ENCODE data around the gene MLF2. TPM values are rescaled to one million over a fixed set of nuclear protein-coding genes. Genes with fewer than 3 reads are reported as not detected.

The MLF2 gene
- total and polyA plus RNA-seq, 8 donors, result 142 to 182 (median 162) TPM

DNA sequence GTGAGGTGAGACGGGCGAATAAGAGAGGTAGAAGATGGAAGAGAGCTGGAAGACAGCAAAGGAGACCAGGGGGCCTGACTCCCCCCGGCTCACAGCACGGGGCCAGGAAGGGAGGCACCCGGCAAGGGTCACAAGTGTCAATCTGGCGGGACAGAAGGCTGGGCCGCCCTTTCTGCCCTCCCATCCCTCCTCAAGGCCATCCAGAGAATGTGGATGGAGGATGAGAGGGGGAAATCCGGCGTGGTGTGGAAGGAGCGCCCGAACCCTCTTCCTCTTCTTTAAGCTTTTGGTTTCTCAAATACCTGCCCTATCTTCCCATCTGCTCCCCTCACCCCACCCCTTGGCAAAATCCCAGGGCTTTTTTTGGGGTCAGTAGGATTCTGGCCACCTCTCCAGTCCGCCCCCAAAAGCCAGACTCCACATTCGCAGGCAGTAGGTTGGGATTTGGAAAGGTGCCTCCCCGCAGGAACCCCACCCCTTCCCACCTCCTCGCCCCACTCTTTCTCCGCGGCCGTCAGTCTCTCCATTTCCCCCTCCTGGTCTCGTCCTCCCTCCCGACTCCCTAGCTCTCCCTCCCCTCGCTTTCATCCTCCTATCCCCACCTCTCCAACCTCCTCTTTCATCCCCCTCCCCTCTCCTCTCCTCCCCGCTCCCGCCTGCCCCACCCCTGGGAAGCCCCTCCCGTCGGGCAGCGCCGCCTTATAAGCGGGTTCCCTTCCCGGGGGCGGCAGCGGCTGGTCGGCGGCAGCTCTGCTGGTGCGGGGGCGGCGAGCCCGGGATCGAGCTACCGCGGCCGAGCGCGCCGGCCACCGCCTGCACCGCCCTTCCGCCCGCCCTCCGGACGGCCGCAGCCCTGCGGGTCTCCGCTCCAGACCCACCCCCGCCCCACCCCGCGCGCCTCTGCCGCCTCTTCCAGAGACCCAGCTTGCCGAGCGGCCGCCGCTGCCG lies 13.0 kb upstream of the MLF2 start, which contains the start of gene PTMS:
TSS of gene PTMS (plus strand) at position 730 of the 948 bp plus-strand sequence. CDS start 343 bp downstream, outside the sequence.
- Histone ChIP-seq H3K27me3 (peaks cover 0 to 43% of the 10 kb centered on the region in 2 donors), H3K4me3 (peak within 1 kb of the TSS; percentile 79 to 83), H3K4me1 (peaks cover 28 to 65% of the 10 kb centered on the region in 2 donors), H3K9me3 (no peaks in the 10 kb centered on the region), H3K36me3 (peaks cover 0 to 12% of the 10 kb centered on the region in 2 donors), H3K27ac (peak within 1 kb of the TSS; percentile 81 to 95)
- TF ChIP-seq, protein P1, sequence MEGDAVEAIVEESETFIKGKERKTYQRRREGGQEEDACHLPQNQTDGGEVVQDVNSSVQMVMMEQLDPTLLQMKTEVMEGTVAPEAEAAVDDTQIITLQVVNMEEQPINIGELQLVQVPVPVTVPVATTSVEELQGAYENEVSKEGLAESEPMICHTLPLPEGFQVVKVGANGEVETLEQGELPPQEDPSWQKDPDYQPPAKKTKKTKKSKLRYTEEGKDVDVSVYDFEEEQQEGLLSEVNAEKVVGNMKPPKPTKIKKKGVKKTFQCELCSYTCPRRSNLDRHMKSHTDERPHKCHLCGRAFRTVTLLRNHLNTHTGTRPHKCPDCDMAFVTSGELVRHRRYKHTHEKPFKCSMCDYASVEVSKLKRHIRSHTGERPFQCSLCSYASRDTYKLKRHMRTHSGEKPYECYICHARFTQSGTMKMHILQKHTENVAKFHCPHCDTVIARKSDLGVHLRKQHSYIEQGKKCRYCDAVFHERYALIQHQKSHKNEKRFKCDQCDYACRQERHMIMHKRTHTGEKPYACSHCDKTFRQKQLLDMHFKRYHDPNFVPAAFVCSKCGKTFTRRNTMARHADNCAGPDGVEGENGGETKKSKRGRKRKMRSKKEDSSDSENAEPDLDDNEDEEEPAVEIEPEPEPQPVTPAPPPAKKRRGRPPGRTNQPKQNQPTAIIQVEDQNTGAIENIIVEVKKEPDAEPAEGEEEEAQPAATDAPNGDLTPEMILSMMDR (IDR thresholded peaks at IDR 0.05), result no peak
- intact Hi-C loops (cut with DNase I), result no loop called here
- peak; percentile 58 for ATAC-seq
- peak; percentile 84 to 95 (median 92) for DNase-seq

DNA sequence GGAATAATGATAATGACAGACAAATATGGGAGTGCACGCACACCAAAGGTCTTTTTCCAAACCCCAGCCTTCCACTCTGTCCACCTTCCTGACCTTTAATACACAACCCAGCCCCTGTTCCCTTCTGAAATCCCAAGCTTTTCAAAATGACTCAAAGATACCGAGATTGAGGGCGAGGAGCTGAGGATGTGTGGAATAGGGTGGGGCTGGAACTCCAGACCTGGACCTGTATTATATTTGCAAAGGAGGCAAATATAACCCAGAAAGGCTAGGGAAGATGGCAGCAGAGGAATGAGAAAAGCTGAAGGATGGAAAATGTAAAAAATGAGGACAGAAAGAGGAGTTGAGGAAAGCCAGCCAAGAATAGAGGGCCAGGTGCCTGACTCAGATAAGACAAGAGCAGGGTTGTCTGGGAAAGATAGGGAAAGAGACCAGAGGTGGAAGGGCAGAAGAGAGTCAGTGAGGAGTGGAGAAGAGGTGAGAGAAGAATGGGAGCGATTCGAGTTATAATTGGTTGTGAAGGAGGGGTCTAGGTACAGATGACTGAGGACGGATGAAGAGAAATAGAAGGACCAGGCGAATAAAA lies 12.2 kb upstream of the MLF2 start:
- H3K36me3 ChIP-seq, result peaks cover 0 to 6% of the 10 kb centered on the region in 2 donors
- peaks cover 28 to 59% of the 10 kb centered on the region in 2 donors for H3K4me1 ChIP-seq
- H3K27ac ChIP-seq, result peak overlapping the region; percentile 81 to 95
- no peaks in the 10 kb centered on the region for H3K9me3 ChIP-seq
- no peak for ATAC-seq
- DNase-seq, result no peak
- peaks cover 0 to 43% of the 10 kb centered on the region in 2 donors for H3K27me3 ChIP-seq
- H3K4me3 ChIP-seq, result peak overlapping the region; percentile 79 to 83
- TF ChIP-seq, protein P1 (IDR thresholded peaks at IDR 0.05), result no peak
- intact Hi-C loops (cut with DNase I), result no loop called here

DNA sequence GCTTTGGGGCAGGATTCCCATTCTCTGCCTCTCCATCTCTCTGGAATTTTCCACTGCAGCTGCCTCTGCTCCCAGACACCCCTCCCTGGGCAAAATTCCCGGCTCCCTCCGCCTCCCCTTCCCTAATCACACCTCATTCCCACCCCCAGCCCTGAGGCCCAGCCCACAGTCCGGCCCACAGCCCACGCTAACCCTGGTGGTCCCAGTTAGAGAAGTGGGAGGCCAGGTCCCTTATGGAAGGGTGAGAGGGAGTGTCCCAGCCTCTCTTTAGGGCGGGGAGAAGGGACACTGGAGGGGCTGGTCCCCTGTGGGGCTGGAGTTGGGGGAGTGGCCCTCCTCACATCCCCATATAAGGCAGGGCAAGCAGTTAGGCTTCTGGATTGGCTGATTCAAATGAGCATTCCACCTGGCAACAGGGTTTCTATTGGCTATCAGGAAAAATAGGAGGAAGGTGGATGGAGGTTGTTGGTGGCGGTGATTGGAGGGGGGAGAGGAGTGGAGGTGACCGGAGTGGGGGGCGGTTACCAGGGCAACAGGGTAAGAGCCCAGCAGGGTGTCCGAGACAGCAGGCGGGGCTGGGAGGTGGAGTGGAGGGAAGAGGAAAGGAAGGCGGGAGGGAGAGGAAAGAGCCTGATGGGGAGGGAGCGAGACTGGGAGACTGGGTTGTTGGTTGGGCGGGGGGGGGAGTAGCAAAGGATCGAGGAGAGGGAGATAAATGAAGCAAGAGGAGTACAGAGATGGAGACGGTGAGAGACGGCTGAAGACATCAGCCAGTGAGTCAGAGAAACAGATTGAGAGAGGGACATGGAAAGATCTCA lies 11.3 kb upstream of the MLF2 start:
- H3K27me3 ChIP-seq, result peaks cover 0 to 43% of the 10 kb centered on the region in 2 donors
- intact Hi-C loops (cut with DNase I), result no loop called here
- no peaks in the 10 kb centered on the region for H3K36me3 ChIP-seq
- peak; percentile 81 for ATAC-seq
- peak; percentile 92 to 98 (median 96) for DNase-seq
- TF ChIP-seq, protein P1 (IDR thresholded peaks at IDR 0.05), result no peak
- H3K4me3 ChIP-seq, result peak overlapping the region in 1 of 2 donors; percentile 83
- H3K4me1 ChIP-seq, result peaks cover 30 to 50% of the 10 kb centered on the region in 2 donors
- peak overlapping the region; percentile 81 to 95 for H3K27ac ChIP-seq
- no peaks in the 10 kb centered on the region for H3K9me3 ChIP-seq

DNA sequence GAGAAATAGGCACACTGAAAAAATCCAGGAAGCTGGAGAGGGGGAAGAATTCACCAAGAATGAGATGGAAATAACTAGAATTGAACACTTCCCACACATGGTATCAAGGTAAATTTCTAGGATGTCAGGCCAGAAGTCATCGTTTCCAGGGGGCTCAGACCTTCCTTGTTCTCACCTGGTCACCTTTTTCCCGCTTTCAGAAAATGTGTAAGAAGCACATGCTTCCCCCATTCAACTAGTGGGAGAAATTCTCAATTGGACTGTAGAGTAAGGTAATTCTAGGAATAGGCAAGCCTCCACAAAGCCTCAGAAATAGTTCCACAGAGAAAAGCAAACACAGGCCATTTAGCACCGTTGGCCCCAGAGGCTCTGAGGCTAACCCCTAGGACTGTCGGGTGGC lies 10.4 kb upstream of the MLF2 start:
- no peak for DNase-seq
- Histone ChIP-seq H3K36me3 (no peaks in the 10 kb centered on the region), H3K4me3 (peak overlapping the region in 1 of 2 donors; percentile 83), H3K4me1 (peaks cover 28 to 42% of the 10 kb centered on the region in 2 donors), H3K9me3 (no peaks in the 10 kb centered on the region), H3K27me3 (peaks cover 0 to 40% of the 10 kb centered on the region in 2 donors), H3K27ac (peak overlapping the region; percentile 74 to 95)
- TF ChIP-seq, protein P1 (IDR thresholded peaks at IDR 0.05), result no peak
- no peak for ATAC-seq
- intact Hi-C loops (cut with DNase I), result no loop called here
